HepG2 (cell line): Measurements from ENCODE around the gene GALR3. TPM values are rescaled to one million over a fixed set of nuclear protein-coding genes. Genes with fewer than 3 reads are reported as not detected.
A peak's percentile ranks its signal among the peaks of the same experiment; 100 is the strongest.

ENCODE experiments used
- ATAC-seq: fragments of 200-7000 bp; cut with Tn5 transposase; 3 replicates; pipeline ENCODE4 v1.9.1; 2020; ENCODE audit warnings: mild to moderate bottlenecking, moderate library complexity
- BruUV-seq: library from RNA; stranded (reverse); fragments of 400-500 nt; replicated peaks from 2 replicates; lab custom pipeline; 2021; lab: Mats Ljungman, UMichigan
- CTCF ChIA-PET: fragments of 300-600 bp; formaldehyde crosslinking; extraction: SDS; loops from one replicate; lab custom pipeline; 2021; ENCODE audit warnings: low total read pairs, inconsistent platforms, low intra/inter-chr PET ratio; lab: Yijun Ruan, JAX
- POLR2A ChIA-PET: fragments of 350-600 bp; sonication (Branson Sonifier 250); formaldehyde crosslinking; loops from one replicate; lab custom pipeline; 2020; ENCODE audit warnings: antibody characterized with exemption, inconsistent platforms; lab: Yijun Ruan, JAX
- DNase-seq: peaks from one replicate; pipeline ENCODE4 v3.0.0-alpha.2; 2015; ENCODE audit warnings: low spot score
- FAIRE-seq: peaks from 3 replicates; lab custom pipeline; 2011; peaks lifted over from hg19 to GRCh38; lab: Jason Lieb, UNC
- H2AFZ ChIP-seq: one replicate; pipeline ENCODE4 v1.6.1; 2011; ENCODE audit warnings: low read length, inconsistent platforms
- H3K27ac ChIP-seq: fragments of 300-600 bp; 3 replicates; pipeline ENCODE4 v1.8.0; 2011; ENCODE audit warnings: mixed run types, mild to moderate bottlenecking, mixed read lengths, low read length, inconsistent platforms; ENCODE audit not compliant: insufficient read depth; ENCODE audit errors: extremely low read length
- H3K27me3 ChIP-seq, 2 experiments: fragments of 200-600 bp in 1 of 2; 2 replicates in 1 of 2; 3 replicates in 1 of 2; pipeline versions ENCODE4 v1.6.0 to v1.8.0; 2011; ENCODE audit warnings: low read length in 2 of 2, mild to moderate bottlenecking in 2 of 2, moderate library complexity in 2 of 2, inconsistent platforms in 1 of 2; ENCODE audit not compliant: insufficient read depth in 2 of 2, control insufficient read depth in 1 of 2
- H3K36me3 ChIP-seq, 2 experiments: fragments of 200-600 bp in 1 of 2; replicated peaks in 1 of 2; 2 replicates in 1 of 2; 3 replicates in 1 of 2; pipeline versions ENCODE4 v1.5.1 to v1.8.0; 2011; ENCODE audit warnings: low read length in 2 of 2, inconsistent platforms in 1 of 2; ENCODE audit not compliant: insufficient read depth in 2 of 2, control insufficient read depth in 1 of 2
- H3K4me1 ChIP-seq: 2 replicates; pipeline ENCODE4 v1.5.1; 2012; ENCODE audit warnings: low read length, inconsistent platforms; ENCODE audit not compliant: insufficient read depth
- H3K4me2 ChIP-seq: 2 replicates; pipeline ENCODE4 v1.6.0; 2011; ENCODE audit warnings: low read depth, low read length, inconsistent platforms
- H3K4me3 ChIP-seq, 3 experiments: fragments of 200-600 bp in 1 of 3; sonication (generic), shearing (Covaris generic) in 1 of 3; replicated peaks in 1 of 3; 2 replicates each; pipeline ENCODE4 v1.5.1; 2011 to 2016; ENCODE audit warnings: low read length in 3 of 3, inconsistent platforms in 2 of 3, low read depth in 2 of 3, mild to moderate bottlenecking in 2 of 3, control low read depth in 1 of 3, mixed read lengths in 1 of 3; ENCODE audit not compliant: insufficient read depth in 1 of 3
- H3K79me2 ChIP-seq: one replicate; pipeline ENCODE4 v1.6.1; 2011; ENCODE audit warnings: low read length, inconsistent platforms; ENCODE audit not compliant: insufficient read depth
- H3K9ac ChIP-seq: 2 replicates; pipeline ENCODE4 v1.6.0; 2011; ENCODE audit warnings: mild to moderate bottlenecking, low read depth, low read length, inconsistent platforms; ENCODE audit not compliant: insufficient read depth
- H3K9me3 ChIP-seq: 2 replicates; pipeline ENCODE4 v1.5.1; 2012; ENCODE audit warnings: mild to moderate bottlenecking, low read length
- H4K20me1 ChIP-seq: 2 replicates; pipeline ENCODE4 v1.6.0; 2011; ENCODE audit warnings: inconsistent platforms, mild to moderate bottlenecking, low read length, moderate library complexity; ENCODE audit not compliant: insufficient read depth
- CCAR2 ChIP-seq: fragments of 200-400 bp; formaldehyde crosslinking; optimal IDR thresholded peaks from 2 replicates; pipeline ENCODE3; 2018; ENCODE audit warnings: low read depth, mild to moderate bottlenecking, low read length, moderate library complexity
- HNF4A ChIP-seq: sonication (generic); formaldehyde crosslinking; IDR thresholded peaks from 2 replicates; pipeline ENCODE4 v1.4.0; 2020; ENCODE audit warnings: missing genetic modification reagents
- HNRNPLL ChIP-seq: fragments of 200-400 bp; formaldehyde crosslinking; IDR thresholded peaks from 2 replicates; pipeline ENCODE4 v1.6.1; 2017; ENCODE audit warnings: mild to moderate bottlenecking, low read depth, low read length; ENCODE audit not compliant: poor library complexity, severe bottlenecking
- MED1 ChIP-seq: sonication (generic); formaldehyde crosslinking; IDR thresholded peaks from 2 replicates; pipeline ENCODE4 v1.4.0; 2020; ENCODE audit warnings: missing genetic modification reagents
- NCOA2 ChIP-seq: sonication (generic); formaldehyde crosslinking; IDR thresholded peaks from 2 replicates; pipeline ENCODE4 v1.8.0; 2022; ENCODE audit warnings: inconsistent platforms
- NFKBIZ ChIP-seq: IDR thresholded peaks from 2 replicates; pipeline ENCODE4 v1.6.1; 2018; ENCODE audit warnings: missing genetic modification reagents, missing compliant biosample characterization
- NR2F6 ChIP-seq, 2 experiments: IDR thresholded peaks; 2 replicates each; pipeline ENCODE4 v1.6.1; 2016; ENCODE audit warnings: antibody characterized with exemption in 1 of 2, mild to moderate bottlenecking in 1 of 2
- PPARG ChIP-seq: conservative IDR thresholded peaks from 2 replicates; pipeline ENCODE4 v1.6.1; 2016; ENCODE audit warnings: missing biosample characterization, missing genetic modification reagents
- TCF12 ChIP-seq, 2 experiments: fragments of 450-650 bp in 1 of 2; sonication (generic) in 1 of 2; formaldehyde crosslinking in 1 of 2; IDR thresholded peaks; 2 replicates each; pipeline versions ENCODE4 v1.6.1 to v1.8.0; 2017 to 2022; ENCODE audit warnings: antibody characterized with exemption in 1 of 2, mild to moderate bottlenecking in 1 of 2, missing genetic modification reagents in 1 of 2, moderate library complexity in 1 of 2
- U2AF2 ChIP-seq: fragments of 200-400 bp; formaldehyde crosslinking; IDR thresholded peaks from 2 replicates; pipeline ENCODE4 v1.6.1; 2017; ENCODE audit warnings: low read depth, mild to moderate bottlenecking, low read length
- ZNF10 ChIP-seq: sonication (generic); formaldehyde crosslinking; IDR thresholded peaks from 2 replicates; pipeline ENCODE4 v1.4.0; 2020; ENCODE audit warnings: mild to moderate bottlenecking, low read depth, missing genetic modification reagents, borderline replicate concordance
- ZNF567 ChIP-seq: sonication (generic); formaldehyde crosslinking; IDR thresholded peaks from 2 replicates; pipeline ENCODE4 v1.8.1; 2023; ENCODE audit warnings: mild to moderate bottlenecking, missing genetic modification reagents, borderline replicate concordance
- ZNF589 ChIP-seq: sonication (generic); formaldehyde crosslinking; conservative IDR thresholded peaks from 2 replicates; pipeline ENCODE4 v1.8.0; 2022; ENCODE audit warnings: mild to moderate bottlenecking, moderate library complexity, missing genetic modification reagents
- WGBS: methylation state at CpG from one replicate; pipeline ENCODE4 v1.1.6; 2017; ENCODE audit warnings: low lambda C conversion rate; 5-methylcytosine and 5-hydroxymethylcytosine counted together
- in situ Hi-C: cut with HindIII; loops from 2 replicates; pipeline ENCODE4 v1.10.0; 2017; ENCODE audit warnings: low pct_unique_long_range_greater_than_20kb; ENCODE audit not compliant: extremely low pct_ligation_motif_present
- intact Hi-C: fragments of 100-400 bp; cut with micrococcal nuclease; formaldehyde crosslinking; loops from one replicate; pipeline ENCODE4 v1.10.0; 2022; ENCODE audit not compliant: unreplicated experiment
- polyA plus RNA-seq, 8 experiments: library from polyadenylated mRNA; depleted of rRNA in 3 of 8; stranded (reverse) in 7 of 8; unstranded in 1 of 8; fragments of >200 nt; fragmentation: Illumina TruSeq in 4 of 8; extraction: Trizol in 4 of 8; gene quantifications; 2 replicates each; pipeline versions ENCODE4 v1.2.1 to v1.2.3, GENCODE V29; 2011 to 2016; ENCODE audit warnings: low read depth in 4 of 8, missing spikeins in 1 of 8, mixed read lengths in 1 of 8; ENCODE audit not compliant: insufficient read depth in 1 of 8
- total RNA-seq, 5 experiments: library from RNA; depleted of rRNA; stranded (reverse); fragments of >200 nt; fragmentation: Illumina TruSeq; extraction: Trizol; gene quantifications; 2 replicates each; pipeline ENCODE4 v1.2.3, GENCODE V29; 2016; ENCODE audit warnings: low read depth in 1 of 5
- TF ChIP-seq, protein P1 (sequence below): sonication (generic); formaldehyde crosslinking; IDR thresholded peaks from 2 replicates; pipeline ENCODE4 v1.4.0; 2020; ENCODE audit warnings: missing genetic modification reagents
- TF ChIP-seq, protein P2 (sequence below): sonication (generic); formaldehyde crosslinking; IDR thresholded peaks from 2 replicates; pipeline ENCODE4 v1.4.0; 2020; ENCODE audit warnings: mild to moderate bottlenecking, missing genetic modification reagents
- TF ChIP-seq, protein P3 (sequence below): sonication (generic); formaldehyde crosslinking; IDR thresholded peaks from 2 replicates; pipeline ENCODE4 v1.9.0; 2021; ENCODE audit warnings: missing genetic modification reagents, borderline replicate concordance

Gene GALR3
- total and polyA plus RNA-seq, 2 of the 13 experiments (the other 11 are each of a cell fraction or from before 2014, with no cell fraction given): 0.13 TPM; not detected in 1

DNA sequence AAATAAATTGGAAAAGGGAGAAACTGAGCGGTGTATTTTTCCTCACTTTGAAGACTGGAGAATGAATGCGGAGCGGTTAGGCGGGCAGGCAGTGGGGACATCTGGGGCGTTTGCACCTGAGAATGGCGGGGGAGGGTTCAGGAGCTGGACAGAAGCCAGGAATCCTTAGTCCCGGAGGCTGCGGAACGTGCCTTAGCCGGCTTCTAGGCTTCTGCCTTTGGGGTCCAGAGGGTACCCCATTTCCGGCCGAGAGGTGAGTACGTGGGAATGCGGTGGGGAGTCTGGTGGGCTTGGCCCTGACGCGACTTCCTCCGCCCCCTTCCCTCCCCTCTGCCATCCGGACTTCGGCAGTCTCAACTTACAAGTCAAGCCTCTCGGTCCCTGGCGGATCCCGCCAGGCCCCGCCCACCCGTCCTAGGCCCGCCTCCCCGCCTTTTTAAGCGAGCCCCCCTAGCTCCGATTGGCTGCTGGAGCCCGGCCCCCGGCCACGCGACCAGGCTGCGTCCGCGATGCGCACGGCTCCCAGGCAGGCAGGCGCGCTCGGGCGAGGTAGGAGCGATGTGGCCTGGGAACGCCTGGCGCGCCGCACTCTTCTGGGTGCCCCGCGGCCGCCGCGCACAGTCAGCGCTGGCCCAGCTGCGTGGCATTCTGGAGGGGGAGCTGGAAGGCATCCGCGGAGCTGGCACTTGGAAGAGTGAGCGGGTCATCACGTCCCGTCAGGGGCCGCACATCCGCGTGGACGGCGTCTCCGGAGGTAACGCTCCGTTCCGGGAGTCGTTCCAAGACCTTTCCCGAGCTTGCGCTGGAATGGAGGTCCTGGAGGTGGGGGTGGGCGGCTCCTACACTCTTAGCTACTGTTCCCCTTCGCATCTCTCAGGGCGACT is 15.5 kb upstream of the GALR3 start, which contains the start of gene GCAT:
GCAT (plus strand) TSS at position 525 of the 884 bp plus-strand sequence; CDS start at position 559, 34 bp downstream.
- in situ Hi-C loops: no loop called here
- Histone ChIP-seq H3K79me2 (peaks cover 25% of the 10 kb centered on the region), H3K36me3 (no peaks in the 10 kb centered on the region), H2AFZ (no peak within 1 kb of the TSS), H3K9me3 (no peaks in the 10 kb centered on the region), H3K4me3 (peak within 1 kb of the TSS; percentile 78 to 95 (median 93)), H3K27ac (peak within 1 kb of the TSS; percentile 77), H3K27me3 (no peaks in the 10 kb centered on the region; a peak in 1 of 5 replicates), H3K9ac (peak within 1 kb of the TSS; percentile 88), H4K20me1 (peaks cover 42% of the 10 kb centered on the region; the same call in 1 of the 2 replicates), H3K4me2 (peak within 1 kb of the TSS; percentile 97), H3K4me1 (peaks cover 33% of the 10 kb centered on the region)
- DNase-seq (peak; percentile 91), FAIRE-seq (peak; percentile 64), ATAC-seq (peak; percentile 79)
- intact Hi-C loops: loop anchor here (10.0 kb wide), 1 partner anchor 153 kb away; the partner anchor contains the start of gene PDXP
- CTCF ChIA-PET: no interaction called here
- no TSS peak for BruUV-seq
- WGBS: 2% methylated on average over 22 of the region's 73 CpGs
- POLR2A ChIA-PET: interaction anchor here (0.6 to 8.6 kb wide), 32 partner anchors 10 to 940 kb away, joined by 3 to 127 read pairs (median 6); partner anchors contain the start of genes ANKRD54, BAIAP2L2, C22orf23 and GALR3
- no peak for TF ChIP-seq ZNF10 (CRISPR knock-in tag)
- TF ChIP-seq CCAR2: no peak
- TF ChIP-seq, protein P1, sequence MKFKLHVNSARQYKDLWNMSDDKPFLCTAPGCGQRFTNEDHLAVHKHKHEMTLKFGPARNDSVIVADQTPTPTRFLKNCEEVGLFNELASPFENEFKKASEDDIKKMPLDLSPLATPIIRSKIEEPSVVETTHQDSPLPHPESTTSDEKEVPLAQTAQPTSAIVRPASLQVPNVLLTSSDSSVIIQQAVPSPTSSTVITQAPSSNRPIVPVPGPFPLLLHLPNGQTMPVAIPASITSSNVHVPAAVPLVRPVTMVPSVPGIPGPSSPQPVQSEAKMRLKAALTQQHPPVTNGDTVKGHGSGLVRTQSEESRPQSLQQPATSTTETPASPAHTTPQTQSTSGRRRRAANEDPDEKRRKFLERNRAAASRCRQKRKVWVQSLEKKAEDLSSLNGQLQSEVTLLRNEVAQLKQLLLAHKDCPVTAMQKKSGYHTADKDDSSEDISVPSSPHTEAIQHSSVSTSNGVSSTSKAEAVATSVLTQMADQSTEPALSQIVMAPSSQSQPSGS (CRISPR knock-in tag): no peak
- TF ChIP-seq, protein P2, sequence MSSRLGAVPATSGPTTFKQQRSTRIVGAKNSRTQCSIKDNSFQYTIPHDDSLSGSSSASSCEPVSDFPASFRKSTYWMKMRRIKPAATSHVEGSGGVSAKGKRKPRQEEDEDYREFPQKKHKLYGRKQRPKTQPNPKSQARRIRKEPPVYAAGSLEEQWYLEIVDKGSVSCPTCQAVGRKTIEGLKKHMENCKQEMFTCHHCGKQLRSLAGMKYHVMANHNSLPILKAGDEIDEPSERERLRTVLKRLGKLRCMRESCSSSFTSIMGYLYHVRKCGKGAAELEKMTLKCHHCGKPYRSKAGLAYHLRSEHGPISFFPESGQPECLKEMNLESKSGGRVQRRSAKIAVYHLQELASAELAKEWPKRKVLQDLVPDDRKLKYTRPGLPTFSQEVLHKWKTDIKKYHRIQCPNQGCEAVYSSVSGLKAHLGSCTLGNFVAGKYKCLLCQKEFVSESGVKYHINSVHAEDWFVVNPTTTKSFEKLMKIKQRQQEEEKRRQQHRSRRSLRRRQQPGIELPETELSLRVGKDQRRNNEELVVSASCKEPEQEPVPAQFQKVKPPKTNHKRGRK (CRISPR knock-in tag): peak; percentile 65; the same call in 1 of the 2 replicates
- TF ChIP-seq U2AF2: no peak
- TF ChIP-seq TCF12 (IDR thresholded peaks at IDR 0.05): no peak
- TF ChIP-seq TCF12 (CRISPR knock-in tag; IDR thresholded peaks at IDR 0.05): no peak
- TF ChIP-seq HNF4A (CRISPR knock-in tag): 0 out of 2 replicates have a peak, but pooled peaks have one; percentile 4
- TF ChIP-seq HNRNPLL: peak; percentile 78
- TF ChIP-seq PPARG (CRISPR knock-in tag): peak; percentile 54; the same call in 1 of the 2 replicates
- TF ChIP-seq, protein P3, sequence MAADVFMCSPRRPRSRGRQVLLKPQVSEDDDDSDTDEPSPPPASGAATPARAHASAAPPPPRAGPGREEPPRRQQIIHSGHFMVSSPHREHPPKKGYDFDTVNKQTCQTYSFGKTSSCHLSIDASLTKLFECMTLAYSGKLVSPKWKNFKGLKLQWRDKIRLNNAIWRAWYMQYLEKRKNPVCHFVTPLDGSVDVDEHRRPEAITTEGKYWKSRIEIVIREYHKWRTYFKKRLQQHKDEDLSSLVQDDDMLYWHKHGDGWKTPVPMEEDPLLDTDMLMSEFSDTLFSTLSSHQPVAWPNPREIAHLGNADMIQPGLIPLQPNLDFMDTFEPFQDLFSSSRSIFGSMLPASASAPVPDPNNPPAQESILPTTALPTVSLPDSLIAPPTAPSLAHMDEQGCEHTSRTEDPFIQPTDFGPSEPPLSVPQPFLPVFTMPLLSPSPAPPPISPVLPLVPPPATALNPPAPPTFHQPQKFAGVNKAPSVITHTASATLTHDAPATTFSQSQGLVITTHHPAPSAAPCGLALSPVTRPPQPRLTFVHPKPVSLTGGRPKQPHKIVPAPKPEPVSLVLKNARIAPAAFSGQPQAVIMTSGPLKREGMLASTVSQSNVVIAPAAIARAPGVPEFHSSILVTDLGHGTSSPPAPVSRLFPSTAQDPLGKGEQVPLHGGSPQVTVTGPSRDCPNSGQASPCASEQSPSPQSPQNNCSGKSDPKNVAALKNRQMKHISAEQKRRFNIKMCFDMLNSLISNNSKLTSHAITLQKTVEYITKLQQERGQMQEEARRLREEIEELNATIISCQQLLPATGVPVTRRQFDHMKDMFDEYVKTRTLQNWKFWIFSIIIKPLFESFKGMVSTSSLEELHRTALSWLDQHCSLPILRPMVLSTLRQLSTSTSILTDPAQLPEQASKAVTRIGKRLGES (CRISPR knock-in tag): no peak
- TF ChIP-seq ZNF567 (CRISPR knock-in tag): peak; percentile 64; the same call in 1 of the 2 replicates
- TF ChIP-seq NCOA2: peak; percentile 50
- 0 out of 2 replicates have a peak, but pooled peaks have one; percentile 18 for TF ChIP-seq NFKBIZ
- TF ChIP-seq NR2F6 (IDR thresholded peaks at IDR 0.05): no peak
- peak; percentile 54; the same call in 1 of the 2 replicates for TF ChIP-seq NR2F6 (CRISPR knock-in tag; IDR thresholded peaks at IDR 0.05)
- peak; percentile 83 for TF ChIP-seq MED1 (CRISPR knock-in tag)
- TF ChIP-seq ZNF589 (CRISPR knock-in tag): no peak
